ENCODE data around the gene IQCM.

GRCh38 chr4:149466446-149466845 is 349.2 kb downstream of the IQCM start:
- no peak for TF ChIP-seq CTCF (IDR thresholded peaks at IDR 0.05 in 8 of 11, conservative IDR thresholded peaks at IDR 0.05 in 3 of 11)
- TF ChIP-seq POLR2A (IDR thresholded peaks at IDR 0.05) = no peak
- TF ChIP-seq POLR2AphosphoS5 (IDR thresholded peaks at IDR 0.05) = no peak

Measured in spleen (tissue), 7 donors.